Measurements from ENCODE around the gene PPARA.
"Not testable (repeated sequence)": the region's sequence is repeated elsewhere in the genome, so short reads cannot be mapped to it uniquely, and the experiment has no call there.

Gene PPARA

DNA sequence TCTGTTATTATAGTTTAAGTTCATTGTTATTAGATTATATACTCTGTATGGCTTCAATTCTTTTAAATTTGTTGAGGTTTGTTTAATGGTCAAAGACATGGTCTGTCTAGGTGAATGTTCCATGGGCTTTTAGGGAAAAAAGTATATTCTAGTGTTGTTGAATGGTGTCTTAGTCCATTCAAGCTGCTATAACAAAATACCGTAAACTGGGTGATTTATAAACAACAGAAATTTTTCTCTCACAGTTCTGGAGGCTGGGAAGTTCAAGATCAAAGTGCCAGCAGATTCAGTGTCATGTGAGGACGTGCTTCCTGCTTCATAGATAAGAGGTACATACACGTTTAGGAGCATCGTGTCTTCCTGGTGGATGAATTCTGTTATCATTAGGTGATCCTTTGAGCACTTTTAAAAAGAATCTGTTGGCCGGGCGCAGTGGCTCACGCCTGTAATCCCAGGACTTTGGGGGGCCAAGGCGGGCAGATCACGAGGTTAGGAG is 26.2 kb downstream of the PPARA start:
- no peak for DNase-seq

DNA sequence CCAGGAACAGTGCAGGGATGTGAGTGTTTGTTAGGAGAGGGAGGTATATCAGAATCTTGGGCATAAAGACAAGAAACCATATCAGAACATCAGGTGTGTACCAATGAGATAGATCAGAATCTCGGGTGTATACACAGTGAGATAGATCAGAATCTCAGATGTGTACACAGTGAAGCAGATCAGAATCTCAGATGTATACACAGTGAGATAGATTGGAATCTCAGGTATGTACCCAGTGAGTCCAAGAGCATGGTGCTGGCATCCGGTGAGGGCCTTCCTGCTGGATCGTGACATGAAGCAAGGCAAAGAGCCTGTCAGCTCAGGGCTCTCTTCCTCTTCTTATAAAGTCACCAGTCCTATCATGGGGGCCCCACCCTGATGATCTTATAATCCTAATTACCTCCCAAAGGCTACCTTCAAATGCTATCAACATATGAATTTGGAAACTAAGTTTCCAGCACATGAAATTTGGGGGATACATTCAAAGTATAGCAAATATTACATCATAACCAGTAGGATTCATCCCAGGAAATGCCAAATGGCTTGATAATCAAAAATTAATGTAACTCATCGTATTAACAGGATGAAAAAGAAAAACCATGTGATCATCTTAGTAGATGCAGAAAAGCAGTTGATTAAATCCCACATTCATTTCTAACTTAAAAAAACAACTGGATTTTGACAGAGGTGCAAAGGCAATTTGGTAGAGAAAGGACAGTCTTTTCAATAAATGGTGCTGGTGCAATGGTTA is 28.6 kb downstream of the PPARA start:
- no peak for DNase-seq

DNA sequence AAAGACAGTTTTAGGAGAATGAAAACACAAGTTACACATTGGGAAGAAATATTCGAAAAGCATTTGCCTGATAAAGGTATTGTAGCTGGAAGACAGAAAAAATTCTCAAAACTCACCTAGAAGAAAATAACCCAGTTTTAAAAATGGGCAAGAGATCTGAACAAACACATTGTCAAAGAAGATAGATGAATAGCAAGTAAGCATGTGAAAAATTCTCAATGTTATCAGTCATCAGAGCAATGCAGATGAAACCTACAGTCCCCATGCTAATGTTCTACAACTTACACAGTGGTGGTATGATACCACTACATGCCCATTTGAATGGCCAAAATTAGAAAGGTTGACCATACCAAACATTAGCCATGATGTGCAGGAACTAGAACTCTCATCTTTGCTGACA is 29.4 kb downstream of the PPARA start:
- DNase-seq: no peak

DNA sequence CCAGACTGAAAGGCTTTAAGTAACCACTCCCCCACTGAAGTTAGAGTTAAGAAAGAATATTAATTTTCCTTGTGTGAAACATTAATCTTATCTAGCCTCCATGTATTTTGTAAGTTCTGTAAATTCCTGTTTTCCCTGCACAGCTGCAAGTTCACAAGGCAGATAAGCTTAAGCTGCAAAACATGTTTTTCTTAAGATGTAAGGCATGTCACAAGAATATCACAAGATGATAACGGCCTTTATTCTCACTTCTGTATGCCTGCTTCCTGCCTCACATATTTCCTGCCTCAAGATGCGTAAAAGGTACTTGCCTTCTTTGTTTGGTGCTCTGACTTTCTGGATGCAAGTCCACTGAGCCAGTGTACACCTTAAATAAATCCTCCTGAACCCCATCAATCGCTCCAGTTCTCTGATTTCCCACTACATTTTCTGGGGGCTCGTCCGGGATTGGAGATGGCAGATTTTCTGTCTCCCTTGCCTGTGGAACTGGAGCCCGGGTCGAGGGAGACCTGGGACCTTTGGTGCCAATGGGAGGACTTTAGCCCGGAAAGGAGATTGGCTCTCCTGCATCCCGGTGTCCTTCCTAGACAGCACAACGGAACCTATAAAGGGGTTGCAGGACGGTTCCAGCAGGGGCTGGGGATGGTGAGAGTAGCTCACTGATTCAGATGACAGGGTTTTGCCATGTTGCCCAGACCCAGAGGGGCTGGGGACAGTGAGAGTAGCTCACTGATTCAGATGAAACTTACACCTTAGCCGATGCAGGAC is 30.2 kb downstream of the PPARA start:
- no peak for DNase-seq

DNA sequence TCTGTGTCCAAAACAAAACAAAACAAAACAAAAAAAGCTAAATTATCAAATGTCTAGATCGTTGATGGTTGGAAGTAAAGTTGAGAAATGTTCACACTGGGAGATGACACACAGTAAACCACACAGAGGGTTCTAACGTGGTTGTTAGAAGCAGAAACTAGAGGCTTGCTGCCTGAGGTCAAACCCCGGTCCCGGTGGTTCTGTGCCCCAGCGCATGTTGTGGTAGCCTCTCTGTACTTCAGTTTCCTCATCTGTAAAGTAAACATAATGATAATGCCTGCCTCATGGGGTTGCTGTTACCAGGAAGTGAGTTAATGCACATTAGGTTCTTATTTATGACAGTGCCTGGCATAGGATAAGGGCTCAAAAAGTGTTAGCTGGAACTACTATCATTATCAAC is 33.4 kb downstream of the PPARA start:
- no peak for DNase-seq

DNA sequence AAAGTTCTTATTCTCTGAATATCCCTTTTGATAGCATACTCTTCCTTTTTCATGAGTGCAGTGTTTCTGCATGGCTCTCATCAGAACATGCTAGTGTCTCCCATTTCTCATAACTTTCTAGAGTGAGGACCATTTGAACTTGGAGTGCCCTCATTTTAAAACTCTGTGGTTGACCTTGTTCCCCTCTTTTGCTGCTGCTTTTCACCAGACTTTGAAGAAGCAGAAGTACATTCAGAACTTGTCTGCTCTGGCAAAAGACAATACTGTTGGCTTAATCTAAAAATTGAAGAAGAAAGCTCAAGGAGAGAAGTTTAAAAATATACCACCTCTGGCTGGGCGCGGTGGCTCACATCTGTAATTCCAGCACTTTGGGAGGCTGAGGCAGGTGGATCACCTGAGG is 35.0 kb downstream of the PPARA start:
- no peak for DNase-seq

DNA sequence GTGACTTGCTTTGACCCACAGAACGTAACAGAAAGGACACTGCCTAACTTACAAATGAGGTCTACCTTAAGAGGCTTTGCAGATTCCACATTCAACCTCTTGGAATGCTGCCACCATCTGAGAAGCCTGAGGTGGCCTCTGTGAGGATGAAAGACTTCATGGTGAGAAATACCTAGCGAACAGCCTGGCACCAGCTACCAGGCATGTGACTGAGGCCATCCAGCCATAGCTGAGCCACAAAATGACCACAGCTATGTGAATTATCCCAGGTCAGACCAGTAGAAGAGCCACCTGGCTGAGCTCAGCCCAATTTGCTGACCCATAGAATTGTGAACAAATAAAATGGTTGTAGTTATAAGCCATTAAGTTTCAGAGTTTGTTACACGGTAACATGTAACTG is 37.5 kb downstream of the PPARA start:
- no peak for DNase-seq

DNA sequence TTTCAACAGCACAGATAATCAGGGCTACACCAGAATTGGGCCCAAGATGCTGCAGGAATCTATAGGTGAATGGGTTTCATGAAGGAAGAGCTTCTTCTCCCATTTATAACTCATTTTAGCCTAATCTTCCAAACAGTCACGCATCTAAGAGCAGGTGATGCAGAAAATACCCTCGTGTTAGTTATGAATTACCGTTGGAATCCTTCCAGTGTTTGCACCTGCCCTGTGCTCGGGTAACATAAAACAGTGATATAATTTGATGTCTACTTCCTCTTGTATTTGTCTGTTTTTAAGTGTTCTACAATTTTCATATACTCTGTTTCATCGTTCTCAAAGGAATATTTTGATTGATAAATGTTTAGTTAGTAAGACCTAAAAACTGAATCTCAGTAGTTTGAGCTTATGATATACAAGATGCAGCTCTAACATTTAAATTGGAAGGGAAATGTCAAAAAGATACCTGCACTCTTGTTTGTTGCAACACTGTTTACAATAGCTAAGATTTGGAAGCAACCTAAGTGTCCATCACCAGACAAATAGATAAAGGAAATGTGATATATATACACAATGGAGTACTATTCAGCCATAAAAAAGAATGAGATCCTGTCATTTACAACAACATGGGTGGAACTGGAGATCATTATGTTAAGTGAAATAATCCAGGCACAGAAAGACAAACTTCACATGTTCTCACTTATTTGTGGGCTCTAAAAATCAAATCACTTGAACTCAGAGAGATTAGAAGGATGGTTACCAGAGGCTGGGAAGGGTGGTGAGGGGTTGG is 42.1 kb downstream of the PPARA start:
- DNase-seq: no peak

DNA sequence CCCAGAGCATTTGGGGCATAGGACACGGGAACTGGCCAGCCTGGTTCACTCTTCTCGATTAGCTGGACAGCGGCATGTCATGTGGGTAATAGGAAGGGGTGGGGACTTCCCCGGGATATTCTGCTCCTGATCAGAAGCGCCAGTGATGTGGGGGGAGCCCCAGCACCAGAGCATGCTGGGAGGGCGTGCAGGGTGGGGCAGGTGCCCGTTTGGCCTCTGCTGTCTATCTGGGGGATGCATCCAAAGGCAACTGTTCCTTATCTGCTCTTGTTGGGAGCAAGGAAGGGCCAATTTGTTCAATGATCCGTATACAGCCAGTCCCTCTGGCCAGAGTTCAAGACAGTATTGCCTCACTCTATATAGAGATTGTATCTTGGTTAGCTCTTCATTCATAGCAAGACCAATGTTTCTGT is 43.6 kb downstream of the PPARA start:
- DNase-seq: no peak

DNA sequence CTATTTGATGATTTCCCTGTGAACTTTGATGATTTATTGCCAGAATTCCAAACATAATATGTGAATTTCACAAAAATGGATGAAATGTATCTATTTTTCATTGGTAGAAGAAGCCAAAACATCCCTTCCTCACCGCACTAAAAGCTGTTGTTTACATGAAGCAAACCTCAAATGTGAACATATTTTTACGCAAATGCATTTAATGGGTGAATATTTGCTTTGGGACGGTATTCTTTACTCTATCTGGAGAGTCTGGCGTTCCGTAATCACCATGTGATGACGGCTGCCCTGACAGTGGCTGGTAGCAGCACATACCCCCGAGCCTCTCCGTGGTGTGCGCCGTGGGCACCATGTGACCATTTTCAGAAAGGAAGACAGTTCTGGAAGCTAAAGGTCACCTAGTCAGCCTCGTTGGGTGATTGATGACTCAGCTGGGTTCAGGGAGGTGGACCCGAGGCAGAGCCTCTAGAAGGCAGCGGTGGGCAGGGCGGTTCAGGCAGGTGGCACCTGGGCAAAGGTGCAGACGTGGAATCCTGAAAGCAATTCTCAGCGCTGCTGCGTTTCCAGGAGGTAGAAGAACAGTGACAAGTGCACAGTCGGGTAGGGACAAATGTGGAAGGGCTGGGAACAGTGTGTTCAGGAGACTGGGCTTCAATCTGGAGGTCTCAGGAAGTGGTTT is 45.3 kb downstream of the PPARA start:
- DNase-seq: no peak

DNA sequence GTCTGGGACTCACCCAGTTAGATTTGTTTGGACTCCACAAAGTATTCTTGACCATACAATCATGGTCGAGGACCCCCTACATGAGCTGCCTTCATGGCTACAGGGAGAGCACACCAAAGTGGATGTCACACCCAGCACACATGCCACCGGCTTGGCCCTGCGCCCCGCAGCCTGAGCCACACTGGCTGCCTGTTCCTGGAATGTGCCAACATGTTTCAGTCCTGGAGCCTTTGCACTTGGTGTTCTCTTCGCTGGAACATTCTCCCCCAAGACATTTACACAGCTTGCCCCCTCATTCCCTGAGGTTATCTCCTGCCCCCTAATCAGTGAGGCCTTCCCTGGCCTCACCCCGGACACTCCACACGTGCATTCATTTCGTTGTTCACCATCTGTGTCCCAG is 46.0 kb downstream of the PPARA start:
- no peak for DNase-seq

DNA sequence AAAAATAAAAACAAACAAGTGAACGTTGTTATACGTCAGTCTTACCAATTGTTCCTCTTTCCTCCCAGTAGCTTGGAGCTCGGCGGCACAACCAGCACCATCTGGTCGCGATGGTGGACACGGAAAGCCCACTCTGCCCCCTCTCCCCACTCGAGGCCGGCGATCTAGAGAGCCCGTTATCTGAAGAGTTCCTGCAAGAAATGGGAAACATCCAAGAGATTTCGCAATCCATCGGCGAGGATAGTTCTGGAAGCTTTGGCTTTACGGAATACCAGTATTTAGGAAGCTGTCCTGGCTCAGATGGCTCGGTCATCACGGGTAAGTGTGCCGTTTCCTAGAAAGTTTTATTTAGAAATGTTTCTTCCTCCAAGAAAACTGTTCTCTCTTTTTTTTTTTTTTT is 47.9 kb downstream of the PPARA start:
- DNase-seq: no peak

DNA sequence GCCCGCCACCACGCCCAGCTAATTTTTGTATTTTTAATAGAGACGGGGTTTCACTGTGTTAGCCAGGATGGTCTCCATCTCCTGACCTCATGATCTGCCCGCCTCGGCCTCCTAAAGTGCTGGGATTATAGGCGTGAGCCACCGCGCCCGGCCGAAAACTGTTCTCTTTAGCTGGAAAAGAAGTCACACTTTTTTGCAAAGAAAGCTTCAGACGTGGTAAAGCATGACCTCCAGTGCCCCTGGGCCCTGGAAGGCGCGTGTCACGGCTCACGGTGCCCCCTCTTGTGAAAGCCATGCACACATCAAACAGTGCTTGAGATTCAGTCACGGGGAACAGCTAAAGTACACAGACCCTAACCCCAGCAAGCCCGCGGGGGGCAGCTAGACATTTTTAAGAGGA is 48.5 kb downstream of the PPARA start:
- not testable (repeated sequence) for DNase-seq

DNA sequence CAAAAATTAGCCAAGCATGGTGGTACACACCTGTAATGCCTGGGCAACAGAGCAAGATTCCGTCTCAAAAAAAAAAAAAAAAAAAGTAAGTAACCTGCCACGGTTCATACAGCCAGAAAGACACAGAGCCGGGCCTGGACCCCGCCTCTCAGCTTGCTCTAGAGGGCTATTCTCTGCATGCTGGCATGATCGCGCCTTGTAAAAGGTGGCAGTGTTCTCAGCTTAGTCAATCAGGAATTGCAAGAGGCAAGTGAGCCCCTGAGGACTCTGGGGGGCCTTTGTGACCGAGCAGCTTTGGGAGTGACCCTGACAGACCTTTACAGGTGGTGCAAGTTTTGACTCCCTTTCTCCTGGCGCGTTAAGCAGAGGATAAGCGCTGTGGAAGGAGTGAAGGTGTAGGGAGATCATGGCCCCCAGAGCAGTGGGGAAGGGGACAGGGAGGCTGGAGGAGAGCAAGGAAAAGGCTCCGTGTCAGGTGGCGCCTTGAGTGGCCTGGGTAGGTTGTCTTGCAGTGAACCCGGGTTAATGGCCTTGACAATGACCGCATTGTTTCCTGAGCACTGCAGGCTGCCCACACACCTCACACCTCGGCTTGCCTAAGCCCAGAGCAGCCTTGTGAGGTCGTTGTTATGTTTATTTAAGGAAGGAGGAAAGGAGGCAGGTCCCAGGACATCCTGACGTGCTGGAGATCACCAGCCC is 50.9 kb downstream of the PPARA start:
- no peak for DNase-seq

DNA sequence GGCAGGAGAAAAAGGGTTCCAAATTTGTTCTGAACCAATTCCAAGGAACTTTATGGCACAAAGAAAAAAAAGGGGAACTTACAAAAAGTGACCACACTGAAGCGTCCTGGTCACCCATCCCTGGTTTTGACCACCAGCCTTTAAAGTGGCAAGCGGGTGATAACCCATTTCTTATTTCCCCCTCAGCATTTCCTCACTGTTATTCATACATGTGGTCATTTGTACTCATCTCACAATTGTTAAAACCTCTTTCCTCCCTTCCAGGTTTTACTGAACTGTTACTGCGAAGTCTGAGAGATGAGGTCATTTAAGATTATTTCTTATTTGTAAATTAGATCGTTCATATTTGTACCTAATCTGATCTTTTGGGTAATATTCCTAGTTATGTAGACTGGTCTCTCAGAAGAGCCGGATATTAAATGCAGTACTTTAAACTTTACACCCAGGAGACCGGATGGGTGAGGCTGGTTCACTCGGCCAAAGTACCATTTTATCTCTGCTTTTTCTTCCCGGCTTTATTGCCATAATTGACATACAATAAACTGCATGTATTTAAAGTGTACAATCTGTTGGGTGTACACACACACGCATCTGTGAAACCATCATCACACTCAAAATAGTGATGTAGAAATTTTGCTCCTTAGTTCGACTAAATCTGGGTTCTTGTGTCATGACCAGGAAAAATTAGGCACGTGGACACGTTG is 52.7 kb downstream of the PPARA start:
- no peak for DNase-seq

DNA sequence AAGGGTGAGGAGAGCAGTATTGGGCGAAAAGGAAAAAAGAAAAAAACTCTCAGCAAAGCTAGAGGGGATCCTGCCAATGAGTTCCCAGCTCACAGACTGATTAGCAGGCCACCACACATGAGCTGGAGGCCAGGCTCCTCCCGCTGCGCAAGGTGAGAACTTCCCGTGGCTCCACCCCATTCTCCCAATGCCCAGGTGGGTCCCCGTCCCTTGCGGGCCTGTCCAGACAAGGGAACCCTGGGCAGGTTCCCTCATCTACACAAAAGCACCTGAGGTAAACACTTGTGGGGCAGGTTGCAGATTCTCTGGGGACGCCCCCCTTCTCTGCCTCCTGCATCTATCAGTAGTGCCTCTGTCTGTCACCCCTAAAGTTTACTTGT is 53.3 kb downstream of the PPARA start:
- DNase-seq: no peak

DNA sequence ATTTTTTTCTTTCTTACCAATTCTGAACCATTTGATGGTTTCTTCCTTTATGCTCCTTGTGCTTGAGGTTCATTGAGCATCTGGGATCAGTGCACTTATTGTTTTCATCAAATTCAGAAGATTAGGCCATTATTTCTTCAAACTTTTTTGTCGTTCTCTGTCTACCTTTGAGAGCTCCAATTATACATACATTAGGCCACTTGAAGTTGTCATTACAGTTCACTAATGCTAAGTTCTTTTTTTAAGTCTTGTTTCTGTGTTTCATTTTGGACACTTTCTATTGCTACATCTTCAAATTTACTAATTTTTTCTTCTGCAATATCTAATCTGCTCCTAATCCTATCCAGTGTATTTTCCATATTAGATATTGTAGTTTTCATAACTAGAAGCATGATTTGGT is 58.9 kb downstream of the PPARA start:
- DNase-seq: no peak

DNA sequence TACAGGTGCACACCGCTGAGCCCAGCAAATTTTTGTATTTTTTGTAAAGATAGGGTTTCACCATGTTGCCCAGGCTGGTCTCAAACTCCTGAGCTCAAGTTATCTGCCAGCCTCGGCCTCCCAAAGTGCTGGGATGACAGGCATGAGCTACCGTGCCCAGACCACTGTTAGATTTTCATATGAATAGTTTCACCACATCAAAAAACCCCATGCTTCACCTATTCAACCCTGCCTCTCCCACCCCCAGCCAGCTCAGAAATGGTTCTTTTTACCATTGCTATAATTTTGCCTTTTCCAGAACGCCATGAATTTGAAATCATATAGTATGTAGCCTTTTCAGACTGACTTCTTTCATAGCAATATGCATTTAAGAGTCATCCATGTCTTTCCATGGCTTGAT is 61.9 kb downstream of the PPARA start:
- no peak for DNase-seq

DNA sequence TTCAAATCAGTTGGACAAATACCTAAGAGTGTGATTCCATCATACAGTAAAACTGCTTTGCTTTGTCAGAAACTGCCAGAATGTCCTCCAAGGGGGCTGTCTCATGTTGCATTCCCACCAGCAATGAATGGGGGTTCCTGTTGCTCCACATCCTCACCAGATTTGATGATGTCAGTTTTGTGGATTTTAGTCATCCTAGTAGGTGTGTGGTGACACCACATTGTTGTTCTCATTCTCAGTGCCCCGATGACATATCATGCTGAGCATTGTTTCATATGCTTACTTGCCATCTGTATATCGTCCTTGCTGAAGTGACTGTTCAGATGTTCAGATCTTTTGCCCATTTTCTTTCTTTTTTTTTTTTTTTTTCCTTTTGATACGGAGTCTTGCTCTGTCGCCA is 62.7 kb downstream of the PPARA start:
- no peak for DNase-seq

DNA sequence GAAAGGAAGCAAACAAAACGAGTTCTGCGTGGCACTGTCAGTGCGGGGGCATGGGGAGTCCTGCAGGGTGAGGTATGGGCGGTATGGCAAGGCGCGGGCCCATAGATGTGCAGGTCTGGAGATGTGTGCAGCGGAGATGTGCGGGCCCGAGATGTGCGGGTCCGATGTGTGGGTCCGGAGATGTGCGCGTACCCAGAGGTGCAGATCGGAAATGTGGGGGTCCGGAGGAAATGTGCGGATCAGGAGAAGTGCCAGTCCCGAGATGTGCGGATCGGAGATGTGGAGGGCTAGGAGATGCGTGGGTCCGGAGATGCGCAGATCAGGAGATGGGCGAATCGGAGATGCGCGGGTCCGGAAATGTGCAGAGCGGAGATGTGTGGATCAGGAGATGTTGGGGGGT is 63.8 kb downstream of the PPARA start:
- DNase-seq: no peak

DNA sequence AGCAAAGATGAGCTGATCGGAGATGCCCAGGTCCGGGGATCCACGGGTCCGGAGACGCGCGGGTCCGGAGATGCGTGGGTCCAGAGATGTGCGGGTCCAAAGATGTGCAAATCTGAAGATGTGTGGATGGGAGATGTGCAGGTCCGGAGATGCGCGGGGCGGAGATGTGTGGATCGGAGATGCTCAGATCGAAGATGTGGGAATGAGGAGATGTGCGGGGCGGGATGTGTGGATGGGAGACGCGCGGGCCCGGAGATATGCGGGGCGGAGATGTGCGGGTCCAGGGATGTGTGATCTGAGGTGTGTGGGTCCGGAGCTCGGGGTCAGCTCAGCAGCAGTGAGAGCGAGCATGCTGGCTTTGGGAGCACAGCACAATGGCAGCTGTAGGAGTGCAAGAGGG is 64.3 kb downstream of the PPARA start:
- DNase-seq: no peak

DNA sequence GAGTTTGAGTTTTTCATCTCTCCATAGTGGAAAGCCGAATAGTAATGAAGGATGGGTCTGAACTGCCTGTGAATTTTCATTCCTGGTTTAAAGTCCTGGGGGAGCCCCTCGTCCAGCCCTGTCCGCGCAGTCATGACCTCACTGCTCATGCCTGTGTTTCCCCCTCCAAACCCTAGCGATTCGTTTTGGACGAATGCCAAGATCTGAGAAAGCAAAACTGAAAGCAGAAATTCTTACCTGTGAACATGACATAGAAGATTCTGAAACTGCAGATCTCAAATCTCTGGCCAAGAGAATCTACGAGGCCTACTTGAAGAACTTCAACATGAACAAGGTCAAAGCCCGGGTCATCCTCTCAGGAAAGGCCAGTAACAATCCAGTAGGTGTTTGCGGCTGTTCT is 69.3 kb downstream of the PPARA start:
- DNase-seq: no peak
